ENCODE measurements around the gene SMARCE1.

SMARCE1 gene

DNA sequence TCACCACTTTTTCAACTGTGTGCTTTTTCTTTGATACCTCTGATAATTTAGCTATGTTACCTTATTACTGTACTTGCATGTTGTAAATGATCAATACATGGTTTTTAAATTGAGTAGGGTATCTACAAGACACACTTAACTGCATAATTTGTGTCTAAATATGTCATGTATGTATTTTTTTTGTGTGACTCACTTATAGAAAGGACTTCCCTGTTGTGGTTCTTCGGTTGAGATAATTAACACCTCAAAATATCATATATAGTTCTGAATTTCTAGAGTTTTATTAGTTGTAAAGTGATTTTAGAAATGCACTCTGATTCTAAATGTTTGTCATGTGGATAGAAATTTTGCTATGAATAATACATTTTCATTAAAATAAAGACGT, 31.9 kb upstream of the SMARCE1 start:
- no peak overlapping the region for H3K9ac ChIP-seq (ENCODE audit: insufficient read length)
- no peak for TF ChIP-seq EZH2 (IDR thresholded peaks at IDR 0.05)
- TF ChIP-seq POLR2AphosphoS5 (IDR thresholded peaks at IDR 0.05; ENCODE audit: borderline replicate concordance, low read depth, low read length): no peak
- TF ChIP-seq FOXP2 (optimal IDR thresholded peaks at IDR 0.05; ENCODE audit: control extremely low read depth, extremely low read length, insufficient read depth): no peak
- no peaks in the 10 kb centered on the region for H3K36me3 ChIP-seq (ENCODE audit: insufficient read depth, low read length)
- no peak overlapping the region for H3K27ac ChIP-seq
- H3K9me3 ChIP-seq (ENCODE audit: low read depth, low read length): no peaks in the 10 kb centered on the region
- DNase-seq (ENCODE audit: low read depth, low spot score): no peak
- no peak overlapping the region for H3K4me3 ChIP-seq

DNA sequence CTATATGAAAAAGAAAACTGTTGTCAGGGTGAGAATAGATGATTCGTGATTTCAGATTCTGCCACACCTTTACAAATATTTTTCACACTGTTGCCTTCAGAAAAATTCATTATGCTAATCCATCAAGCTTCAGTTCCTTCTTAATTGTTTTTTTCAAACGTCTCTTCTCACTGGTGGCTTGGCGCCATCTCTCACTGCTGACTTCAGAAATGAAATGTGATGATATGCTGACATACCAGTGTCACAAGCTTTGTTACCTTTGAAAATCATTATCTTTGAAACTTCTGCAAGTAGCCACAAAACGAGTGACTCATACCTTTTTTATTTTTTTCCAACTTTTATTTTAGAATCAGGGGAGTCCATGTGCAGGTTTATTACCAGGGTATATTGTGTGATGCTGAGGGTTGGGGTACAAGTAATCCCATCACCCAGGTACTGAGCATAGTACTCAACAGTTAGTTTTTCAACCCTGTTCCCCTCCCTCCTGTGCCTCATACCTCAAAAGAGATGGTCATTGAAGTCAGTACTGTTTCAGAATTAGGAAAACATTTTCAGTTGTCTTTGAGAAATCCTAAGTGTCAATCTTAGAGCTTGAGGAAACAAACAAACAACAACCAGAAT, 31.4 kb upstream of the SMARCE1 start:
- DNase-seq (ENCODE audit: low read depth, low spot score): no peak
- Histone ChIP-seq H3K9ac (ENCODE audit: insufficient read length) (no peak overlapping the region), H3K9me3 (ENCODE audit: low read depth, low read length) (no peaks in the 10 kb centered on the region), H3K36me3 (ENCODE audit: insufficient read depth, low read length) (no peaks in the 10 kb centered on the region), H3K4me3 (no peak overlapping the region), H3K27ac (no peak overlapping the region)
- no peak for TF ChIP-seq POLR2AphosphoS5 (IDR thresholded peaks at IDR 0.05; ENCODE audit: borderline replicate concordance, low read depth, low read length)
- no peak for TF ChIP-seq FOXP2 (optimal IDR thresholded peaks at IDR 0.05; ENCODE audit: control extremely low read depth, extremely low read length, insufficient read depth)
- TF ChIP-seq EZH2 (IDR thresholded peaks at IDR 0.05): no peak

DNA sequence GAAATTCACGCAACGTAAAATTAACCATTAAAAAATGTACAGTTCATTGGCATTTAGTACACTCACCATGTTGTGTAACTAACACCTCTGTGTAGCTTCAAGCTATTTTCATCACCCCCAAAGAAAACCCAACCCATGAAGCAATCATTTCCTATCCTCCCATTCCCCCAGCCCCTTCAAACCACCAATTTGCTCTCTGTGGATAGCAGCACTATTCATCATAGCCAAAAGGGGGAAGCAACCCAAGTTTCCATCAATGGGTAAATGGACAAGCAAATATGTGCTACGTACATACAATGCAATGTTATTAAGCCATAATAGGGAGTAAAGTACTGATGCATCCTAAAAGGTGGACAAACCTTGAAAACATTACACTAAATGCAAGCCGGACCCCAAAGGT, 28.3 kb upstream of the SMARCE1 start:
- no peak overlapping the region for H3K27ac ChIP-seq
- no peak overlapping the region for H3K4me3 ChIP-seq
- H3K36me3 ChIP-seq (ENCODE audit: insufficient read depth, low read length): no peaks in the 10 kb centered on the region
- TF ChIP-seq EZH2 (IDR thresholded peaks at IDR 0.05) (no peak), POLR2AphosphoS5 (IDR thresholded peaks at IDR 0.05; ENCODE audit: borderline replicate concordance, low read depth, low read length) (no peak), FOXP2 (optimal IDR thresholded peaks at IDR 0.05; ENCODE audit: control extremely low read depth, extremely low read length, insufficient read depth) (no peak)
- H3K9me3 ChIP-seq (ENCODE audit: low read depth, low read length): no peaks in the 10 kb centered on the region
- DNase-seq (ENCODE audit: low read depth, low spot score): no peak
- H3K9ac ChIP-seq (ENCODE audit: insufficient read length): no peak overlapping the region

DNA sequence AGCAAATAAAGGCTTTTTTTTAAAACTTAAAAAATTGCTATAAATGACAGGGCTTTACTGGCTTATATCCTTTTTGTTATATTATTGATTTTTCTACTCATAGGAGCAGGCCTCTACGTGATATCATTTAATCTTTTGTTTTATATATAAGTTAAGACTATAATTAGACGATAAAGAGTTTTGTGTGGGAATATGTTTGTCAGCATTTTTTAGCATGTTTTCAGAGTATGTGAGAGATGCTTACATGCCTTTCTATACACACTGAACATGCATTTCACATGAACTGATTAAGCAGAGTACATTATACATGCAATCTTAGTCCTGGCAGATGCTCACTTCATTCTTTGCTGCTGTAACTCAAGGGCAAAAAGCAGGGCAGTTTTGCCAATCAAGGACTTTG, 25.0 kb upstream of the SMARCE1 start:
- H3K9ac ChIP-seq (ENCODE audit: insufficient read length): peak overlapping the region; percentile 28
- no peak overlapping the region for H3K27ac ChIP-seq
- no peak for DNase-seq (ENCODE audit: low read depth, low spot score)
- no peaks in the 10 kb centered on the region for H3K36me3 ChIP-seq (ENCODE audit: insufficient read depth, low read length)
- H3K9me3 ChIP-seq (ENCODE audit: low read depth, low read length): no peaks in the 10 kb centered on the region
- H3K4me3 ChIP-seq: no peak overlapping the region
- TF ChIP-seq FOXP2 (optimal IDR thresholded peaks at IDR 0.05; ENCODE audit: control extremely low read depth, extremely low read length, insufficient read depth) (no peak), EZH2 (IDR thresholded peaks at IDR 0.05) (no peak), POLR2AphosphoS5 (IDR thresholded peaks at IDR 0.05; ENCODE audit: borderline replicate concordance, low read depth, low read length) (no peak)

DNA sequence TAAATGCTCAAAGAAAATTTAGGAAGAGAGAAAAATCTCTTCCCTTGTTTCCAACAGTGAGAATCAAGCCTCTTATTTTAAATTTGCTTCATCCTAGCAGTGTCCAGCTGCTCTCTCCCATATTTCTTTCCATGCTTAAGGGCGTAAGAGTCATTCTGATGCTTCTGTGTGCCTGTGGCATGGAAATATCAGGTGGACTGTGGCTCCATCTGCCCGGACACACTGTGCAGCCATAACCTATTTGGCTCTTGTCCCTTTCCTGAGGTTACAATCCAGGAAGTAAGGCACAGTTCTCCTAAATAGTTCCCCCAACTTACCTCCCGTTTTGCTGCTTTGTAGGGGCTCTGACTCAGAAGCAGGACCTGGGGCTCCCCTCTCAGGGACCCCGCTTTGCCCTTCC, 23.7 kb upstream of the SMARCE1 start:
- TF ChIP-seq FOXP2 (optimal IDR thresholded peaks at IDR 0.05; ENCODE audit: control extremely low read depth, extremely low read length, insufficient read depth) (no peak), POLR2AphosphoS5 (IDR thresholded peaks at IDR 0.05; ENCODE audit: borderline replicate concordance, low read depth, low read length) (no peak)
- no peak for DNase-seq (ENCODE audit: low read depth, low spot score)
- H3K9me3 ChIP-seq (ENCODE audit: low read depth, low read length): no peaks in the 10 kb centered on the region

DNA sequence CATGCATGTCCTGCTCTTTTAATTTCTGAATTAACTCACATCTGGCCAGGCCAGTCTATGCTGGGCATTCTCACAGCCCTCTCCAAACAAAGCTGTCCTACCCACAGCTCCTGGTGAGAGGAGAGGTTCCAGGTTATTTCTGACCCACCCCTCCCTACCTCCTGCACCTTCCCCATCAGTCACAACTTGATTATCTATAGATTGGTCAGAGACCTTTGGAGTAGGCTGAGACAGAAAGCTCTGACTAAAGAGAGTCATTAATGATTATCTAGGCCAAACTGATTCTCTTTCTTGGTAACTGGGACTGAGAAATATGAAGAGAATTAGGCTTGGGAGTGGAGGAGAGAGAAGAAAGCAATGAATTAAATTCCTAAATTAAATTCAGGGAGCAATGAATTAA, 18.7 kb upstream of the SMARCE1 start:
- TF ChIP-seq FOXP2 (optimal IDR thresholded peaks at IDR 0.05; ENCODE audit: control extremely low read depth, extremely low read length, insufficient read depth): no peak
- no peak for TF ChIP-seq EZH2 (IDR thresholded peaks at IDR 0.05)
- TF ChIP-seq POLR2AphosphoS5 (IDR thresholded peaks at IDR 0.05; ENCODE audit: borderline replicate concordance, low read depth, low read length): no peak
- Histone ChIP-seq H3K27ac (no peak overlapping the region), H3K9ac (ENCODE audit: insufficient read length) (no peak overlapping the region)

More for the DNA sequence above, 23.7 kb upstream of the SMARCE1 start:
- Histone ChIP-seq H3K36me3 (ENCODE audit: insufficient read depth, low read length) (no peaks in the 10 kb centered on the region), H3K27ac (no peak overlapping the region), H3K4me3 (no peak overlapping the region), H3K9ac (ENCODE audit: insufficient read length) (no peak overlapping the region)

DNA sequence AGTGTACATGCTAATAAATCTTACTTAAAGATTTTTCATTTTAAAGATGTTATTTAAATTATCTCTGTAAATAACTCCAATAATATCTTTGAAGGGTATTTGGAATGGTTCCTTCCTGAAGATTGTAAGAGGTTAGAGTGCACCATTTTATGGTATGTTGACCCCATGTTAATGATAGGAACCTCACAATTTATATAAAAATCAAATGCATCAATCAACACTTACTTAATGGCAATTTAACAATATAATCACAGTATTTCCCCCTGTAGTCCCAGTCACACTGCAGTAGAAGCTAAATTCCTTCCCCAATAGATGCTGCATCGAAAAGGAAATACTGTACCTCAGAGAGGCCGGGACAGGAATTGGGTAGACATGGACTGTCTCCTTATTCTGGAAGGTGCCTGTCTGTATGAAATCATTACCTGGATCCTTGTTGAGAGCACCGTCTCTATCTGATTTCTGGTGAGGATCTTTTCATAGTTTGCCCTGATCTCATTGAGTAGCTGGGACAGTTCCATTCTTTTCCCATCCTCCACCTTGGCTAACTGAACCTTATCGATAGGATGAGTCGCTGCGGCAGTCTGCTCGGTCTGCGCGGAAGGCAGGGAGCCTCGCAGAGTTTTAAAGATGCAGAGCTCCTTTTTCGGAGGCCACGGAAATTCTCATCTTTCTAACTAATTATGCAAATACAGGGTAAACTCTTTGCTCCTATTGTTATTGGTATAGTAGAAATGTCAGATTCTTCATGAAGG, 17.1 kb upstream of the SMARCE1 start, which contains the start of gene KRT222:
Gene KRT222 (minus strand): TSS at position 596 of the 752 bp plus-strand sequence. CDS start 78 bp downstream, at position 518.
- no peak within 1 kb of the TSS for H3K4me3 ChIP-seq
- no peaks in the 10 kb centered on the region for H3K9me3 ChIP-seq (ENCODE audit: low read depth, low read length)
- no peaks in the 10 kb centered on the region for H3K36me3 ChIP-seq (ENCODE audit: insufficient read depth, low read length)
- H3K9ac ChIP-seq (ENCODE audit: insufficient read length): no peak within 1 kb of the TSS
- no peak for DNase-seq (ENCODE audit: low read depth, low spot score)
- no peak for TF ChIP-seq POLR2AphosphoS5 (IDR thresholded peaks at IDR 0.05; ENCODE audit: borderline replicate concordance, low read depth, low read length)
- no peak for TF ChIP-seq EZH2 (IDR thresholded peaks at IDR 0.05)
- TF ChIP-seq FOXP2 (optimal IDR thresholded peaks at IDR 0.05; ENCODE audit: control extremely low read depth, extremely low read length, insufficient read depth): no peak
- H3K27ac ChIP-seq: no peak within 1 kb of the TSS

More for the DNA sequence above, 18.7 kb upstream of the SMARCE1 start:
- no peak for DNase-seq (ENCODE audit: low read depth, low spot score)
- Histone ChIP-seq H3K4me3 (no peak overlapping the region), H3K36me3 (ENCODE audit: insufficient read depth, low read length) (no peaks in the 10 kb centered on the region), H3K9me3 (ENCODE audit: low read depth, low read length) (no peaks in the 10 kb centered on the region)

DNA sequence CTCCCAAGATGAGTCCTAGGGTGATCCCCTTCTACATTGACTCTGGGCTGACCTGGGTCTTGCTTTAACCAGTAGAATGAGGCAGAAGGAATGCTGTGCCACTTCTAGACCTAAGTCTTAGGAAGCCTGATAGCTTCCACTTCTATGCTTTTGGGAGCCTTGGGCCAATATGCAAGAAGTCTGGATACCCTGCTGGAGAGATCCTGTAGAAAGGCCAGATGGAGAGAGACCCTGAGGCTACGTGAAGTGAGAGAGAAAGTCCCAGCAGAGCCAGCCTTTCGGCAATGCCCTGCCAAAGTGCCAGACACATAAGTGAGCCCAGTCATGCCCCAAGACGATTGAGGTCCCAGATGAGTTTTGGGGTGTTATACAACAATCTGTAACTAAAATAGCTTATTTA, 15.6 kb upstream of the SMARCE1 start:
- Histone ChIP-seq H3K36me3 (ENCODE audit: insufficient read depth, low read length) (no peaks in the 10 kb centered on the region), H3K27ac (no peak overlapping the region), H3K9me3 (ENCODE audit: low read depth, low read length) (no peaks in the 10 kb centered on the region), H3K9ac (ENCODE audit: insufficient read length) (no peak overlapping the region), H3K4me3 (no peak overlapping the region)
- TF ChIP-seq FOXP2 (optimal IDR thresholded peaks at IDR 0.05; ENCODE audit: control extremely low read depth, extremely low read length, insufficient read depth): no peak
- no peak for TF ChIP-seq EZH2 (IDR thresholded peaks at IDR 0.05)
- TF ChIP-seq POLR2AphosphoS5 (IDR thresholded peaks at IDR 0.05; ENCODE audit: borderline replicate concordance, low read depth, low read length): no peak
- DNase-seq (ENCODE audit: low read depth, low spot score): no peak
